ENCODE data around the gene SPTLC2.

DNA sequence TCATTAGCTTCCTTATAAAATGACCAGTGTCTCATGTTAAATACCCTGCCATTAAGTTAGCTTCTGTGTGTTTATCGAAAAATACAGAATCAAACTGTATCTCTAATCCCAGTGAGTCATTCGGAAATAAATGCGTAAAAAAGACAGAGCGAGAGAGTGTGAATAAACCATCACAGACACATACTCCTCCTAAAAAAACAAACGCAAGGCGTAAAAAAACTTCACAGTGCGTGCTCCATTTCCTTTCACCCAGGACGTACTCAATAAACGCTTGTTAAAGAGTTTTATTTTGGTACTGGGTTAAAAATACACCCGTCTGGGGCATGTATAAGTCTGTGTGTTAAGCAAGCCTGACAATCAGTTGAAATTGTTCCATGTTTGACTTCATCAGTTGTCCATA lies 59.0 kb downstream of the SPTLC2 start:
- TF ChIP-seq, protein P1, sequence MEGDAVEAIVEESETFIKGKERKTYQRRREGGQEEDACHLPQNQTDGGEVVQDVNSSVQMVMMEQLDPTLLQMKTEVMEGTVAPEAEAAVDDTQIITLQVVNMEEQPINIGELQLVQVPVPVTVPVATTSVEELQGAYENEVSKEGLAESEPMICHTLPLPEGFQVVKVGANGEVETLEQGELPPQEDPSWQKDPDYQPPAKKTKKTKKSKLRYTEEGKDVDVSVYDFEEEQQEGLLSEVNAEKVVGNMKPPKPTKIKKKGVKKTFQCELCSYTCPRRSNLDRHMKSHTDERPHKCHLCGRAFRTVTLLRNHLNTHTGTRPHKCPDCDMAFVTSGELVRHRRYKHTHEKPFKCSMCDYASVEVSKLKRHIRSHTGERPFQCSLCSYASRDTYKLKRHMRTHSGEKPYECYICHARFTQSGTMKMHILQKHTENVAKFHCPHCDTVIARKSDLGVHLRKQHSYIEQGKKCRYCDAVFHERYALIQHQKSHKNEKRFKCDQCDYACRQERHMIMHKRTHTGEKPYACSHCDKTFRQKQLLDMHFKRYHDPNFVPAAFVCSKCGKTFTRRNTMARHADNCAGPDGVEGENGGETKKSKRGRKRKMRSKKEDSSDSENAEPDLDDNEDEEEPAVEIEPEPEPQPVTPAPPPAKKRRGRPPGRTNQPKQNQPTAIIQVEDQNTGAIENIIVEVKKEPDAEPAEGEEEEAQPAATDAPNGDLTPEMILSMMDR (IDR thresholded peaks at IDR 0.05 in 2 of 3, conservative IDR thresholded peaks at IDR 0.05 in 1 of 3; ENCODE audit: borderline replicate concordance in 1 of 3, insufficient read depth in 1 of 3, low read depth in 2 of 3, low read length in 2 of 3), result no peak
- TF ChIP-seq EZH2 (IDR thresholded peaks at IDR 0.05), result no peak
- TF ChIP-seq POLR2AphosphoS5 (IDR thresholded peaks at IDR 0.05; ENCODE audit: low read depth, low read length), result no peak
- no peak for TF ChIP-seq ZFX (IDR thresholded peaks at IDR 0.05)
- no peak for TF ChIP-seq CEBPB (IDR thresholded peaks at IDR 0.05; ENCODE audit: low read depth)
- TF ChIP-seq SIN3A (IDR thresholded peaks at IDR 0.05; ENCODE audit: low read depth), result no peak
- no peak for TF ChIP-seq EZH2phosphoT487 (IDR thresholded peaks at IDR 0.05; ENCODE audit: borderline replicate concordance)
